ENCODE measurements around the gene ZDHHC14.
"Not testable (repeated sequence)": the region's sequence is repeated elsewhere in the genome, so short reads cannot be mapped to it uniquely, and the experiment has no call there.

The ZDHHC14 gene

GRCh38 chr6:157557559-157557958, 176.6 kb downstream of the ZDHHC14 start:
- peak; percentile 33 for DNase-seq

GRCh38 chr6:157558049-157558448, 177.1 kb downstream of the ZDHHC14 start:
- no peak for DNase-seq

DNA sequence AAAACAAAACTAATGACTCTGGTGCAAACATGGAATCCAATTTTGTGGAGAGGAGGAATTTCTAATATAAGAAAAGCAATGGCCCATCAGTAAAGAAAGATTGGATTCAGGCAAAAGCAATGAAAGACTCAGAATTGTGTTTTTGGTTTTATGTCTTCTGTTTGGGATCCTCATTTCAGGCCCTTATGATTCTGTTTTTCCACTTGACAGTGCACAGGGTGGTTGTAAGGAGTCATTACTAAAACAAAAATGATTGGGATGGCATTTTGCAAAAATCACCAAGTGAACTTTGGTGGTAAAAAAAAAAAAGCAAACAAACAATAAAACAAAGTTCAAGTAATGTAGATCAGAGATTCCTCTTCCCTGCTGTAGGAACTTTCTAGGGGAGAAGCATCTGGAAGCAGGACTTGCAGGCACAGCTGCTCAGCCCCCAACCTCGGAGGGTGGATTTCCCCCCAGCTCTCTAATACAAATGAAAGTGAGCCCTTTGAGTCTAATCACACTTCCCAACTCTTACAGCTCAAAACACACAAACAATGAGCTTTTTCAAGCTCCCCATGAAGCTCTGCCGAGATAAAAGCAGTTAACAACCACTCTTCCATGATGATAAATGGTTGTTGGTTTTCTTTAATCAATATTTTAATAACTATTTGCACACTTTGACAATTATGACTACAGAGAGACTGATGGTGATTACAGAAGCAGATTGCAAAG, 177.7 kb downstream of the ZDHHC14 start:
- DNase-seq = no peak

- no peak for DNase-seq
Measured at GRCh38 chr6:157559201-157559756, 178.3 kb downstream of the ZDHHC14 start.

DNA sequence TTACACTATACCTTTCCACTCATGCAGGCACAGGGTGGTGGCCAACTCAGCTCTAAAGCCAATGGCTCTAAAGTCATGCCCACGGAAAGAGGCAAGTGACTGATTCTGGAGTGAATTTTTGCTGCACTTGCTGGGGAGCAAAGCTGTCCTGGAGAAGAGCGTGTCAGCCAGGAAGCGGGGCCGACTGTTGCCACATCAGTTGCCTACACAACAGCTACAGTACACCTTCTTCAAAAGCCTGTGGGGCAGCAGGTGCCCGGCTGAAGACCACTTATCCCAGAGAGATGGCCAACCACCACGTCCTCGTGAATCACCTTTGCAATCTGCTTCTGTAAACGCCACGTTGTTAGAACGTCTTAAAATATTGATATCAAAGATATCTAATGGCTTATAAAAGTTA, 179.1 kb downstream of the ZDHHC14 start:
- DNase-seq = not testable (repeated sequence)

DNA sequence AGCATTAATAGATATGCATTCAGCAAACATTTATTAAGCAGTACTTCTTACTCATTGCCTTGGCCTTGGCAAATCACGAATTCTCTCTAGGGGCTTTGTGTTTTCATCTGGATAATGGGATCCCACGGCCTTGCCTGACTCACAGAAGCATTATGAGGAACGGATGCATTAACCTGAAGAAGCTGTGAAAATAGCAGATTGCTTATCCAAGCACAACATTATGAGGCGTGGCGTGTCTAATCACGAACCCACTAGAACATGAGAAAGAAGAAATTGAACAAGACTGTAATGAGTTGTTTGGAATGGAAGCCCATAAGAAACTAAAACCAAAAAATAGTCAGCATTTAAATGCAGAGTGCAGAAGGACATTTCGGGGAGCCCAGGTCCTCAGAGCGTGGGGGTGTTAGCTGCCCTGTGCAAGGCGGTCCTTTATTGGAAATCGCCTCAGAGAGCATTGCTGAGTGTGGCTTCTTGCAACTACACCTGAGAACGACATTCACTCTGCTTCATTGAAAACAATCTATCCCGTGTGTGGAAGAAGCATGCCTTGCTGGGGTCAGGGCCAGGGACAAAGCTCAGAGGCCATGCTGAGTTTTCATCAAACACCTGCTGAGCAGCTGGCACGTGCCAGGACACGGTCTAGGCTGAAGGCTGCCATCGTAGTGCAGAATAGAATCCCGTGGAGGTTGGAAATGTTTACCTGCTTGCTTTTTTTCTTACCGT, 179.9 kb downstream of the ZDHHC14 start:
- DNase-seq = no peak

GRCh38 chr6:157561414-157561790, 180.4 kb downstream of the ZDHHC14 start:
- no peak for DNase-seq

DNA sequence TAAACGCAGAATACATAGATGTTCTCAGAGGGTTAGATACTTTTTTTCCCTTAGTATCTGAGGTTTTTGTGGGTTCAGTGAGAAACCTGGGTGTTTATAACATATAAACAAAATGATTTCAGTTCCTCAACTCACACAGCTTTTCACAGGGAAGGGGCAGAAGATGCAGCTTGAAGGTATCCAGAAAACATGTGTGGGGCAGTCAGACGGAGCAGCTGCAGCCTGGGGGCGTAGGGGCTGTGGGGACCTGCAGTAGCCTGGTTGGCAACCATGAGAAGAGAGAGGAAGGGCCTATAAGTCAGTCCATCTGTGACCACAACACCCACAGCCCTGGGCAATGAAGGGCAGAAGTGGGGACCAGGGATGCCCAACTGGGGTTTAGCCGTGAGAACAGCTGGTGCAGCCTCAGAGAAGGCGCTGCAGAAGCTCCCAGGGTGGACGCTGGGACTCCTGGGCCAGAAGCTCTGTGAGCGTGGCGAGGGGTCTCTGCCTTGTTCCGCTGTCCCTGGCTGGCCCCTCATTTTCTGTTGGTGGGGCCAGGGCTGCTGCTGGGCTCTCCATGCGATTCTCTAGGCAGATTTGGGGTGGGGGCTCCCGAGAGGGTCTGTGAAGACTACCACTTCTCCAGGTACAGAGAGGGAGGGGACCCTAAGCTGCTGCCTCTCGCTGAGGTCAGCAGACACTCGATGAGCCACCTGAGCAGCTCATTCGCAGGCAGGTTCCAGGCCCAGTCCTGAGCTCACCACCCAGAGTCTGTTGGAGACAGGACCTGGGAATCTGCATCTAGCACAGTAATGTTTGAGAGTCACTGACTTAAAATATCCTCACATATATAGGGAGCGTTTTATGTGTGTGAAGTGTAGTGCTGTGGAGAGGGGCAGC, 181.2 kb downstream of the ZDHHC14 start:
- DNase-seq = no peak

- no peak for DNase-seq
Measured at GRCh38 chr6:157562997-157563396, 182.0 kb downstream of the ZDHHC14 start.

DNA sequence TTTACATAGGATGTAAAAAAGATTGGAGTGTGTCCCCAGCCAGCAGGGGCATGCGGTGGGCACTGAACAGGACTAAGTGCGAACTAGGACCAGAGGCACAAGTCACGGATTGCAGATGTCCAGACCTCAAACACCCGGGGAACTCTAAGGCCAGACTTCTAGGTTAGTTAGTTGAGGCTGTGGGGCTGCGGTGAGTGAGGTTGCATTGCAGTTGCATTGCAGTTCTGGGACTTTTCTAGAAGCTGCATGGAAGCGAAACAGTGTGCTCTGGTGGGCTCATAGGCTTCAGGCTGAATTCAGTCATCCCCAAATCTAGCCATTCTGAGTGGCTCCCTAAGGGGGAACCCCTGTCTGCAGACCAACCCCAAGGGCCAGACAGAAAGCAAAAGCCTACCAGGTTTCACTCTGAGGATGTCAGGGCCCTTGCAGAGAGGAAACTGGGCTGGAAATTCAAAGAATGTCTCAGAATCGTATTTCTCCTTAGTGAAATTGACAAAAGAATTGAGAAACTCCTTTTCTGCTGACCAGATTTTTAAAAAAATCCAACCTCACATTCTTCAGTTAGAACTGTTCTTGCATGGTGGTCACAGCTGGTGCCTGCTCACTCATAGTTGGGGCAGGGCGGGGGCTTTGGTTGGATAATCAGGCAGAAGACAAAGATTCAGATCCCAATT, 182.8 kb downstream of the ZDHHC14 start:
- no peak for DNase-seq

- no peak for DNase-seq
Measured at GRCh38 chr6:157568702-157569101, 187.7 kb downstream of the ZDHHC14 start.

GRCh38 chr6:157569543-157569942, 188.6 kb downstream of the ZDHHC14 start:
- no peak for DNase-seq

GRCh38 chr6:157570104-157570503, 189.1 kb downstream of the ZDHHC14 start:
- DNase-seq = no peak

- no peak for DNase-seq
Measured at GRCh38 chr6:157570752-157571151, 189.8 kb downstream of the ZDHHC14 start.

DNA sequence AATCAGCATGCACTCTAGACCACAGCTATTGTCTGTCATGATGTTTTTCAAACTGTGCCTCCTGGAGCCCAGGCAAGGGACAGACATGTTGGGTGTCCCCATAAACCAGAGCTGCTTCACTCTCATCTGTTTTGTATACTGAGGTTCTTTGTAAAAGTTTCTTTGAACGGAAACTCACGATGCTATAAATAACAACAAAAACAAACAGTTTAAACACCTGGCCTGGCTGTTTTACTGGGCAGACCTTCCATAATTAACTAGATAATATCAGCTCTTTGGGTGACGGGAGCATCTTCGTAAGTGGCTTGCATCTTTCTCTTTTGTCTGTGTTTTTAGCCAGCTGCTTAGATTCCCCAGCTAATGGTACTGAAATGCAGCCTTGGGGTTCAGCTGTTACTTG, 190.3 kb downstream of the ZDHHC14 start:
- DNase-seq = no peak

DNA sequence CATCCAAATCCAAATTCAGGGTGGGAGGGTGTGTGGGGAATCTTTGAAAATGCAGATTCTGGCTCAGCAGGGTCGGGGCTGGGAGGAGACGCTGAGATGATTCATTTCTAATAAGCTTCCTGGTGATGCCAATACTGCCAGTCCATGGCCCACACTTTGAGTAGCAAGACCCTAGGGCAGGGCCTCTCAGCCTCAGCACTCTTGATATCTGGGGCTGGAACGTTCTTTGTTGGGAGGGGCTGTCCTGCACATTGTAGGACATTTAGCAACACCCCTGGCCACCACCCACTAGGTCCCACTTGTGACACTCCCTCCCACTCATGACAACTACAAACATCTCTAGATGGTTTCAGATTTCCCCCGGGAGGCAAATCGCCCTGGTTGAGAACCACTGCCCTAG, 191.0 kb downstream of the ZDHHC14 start:
- DNase-seq = no peak

- no peak for DNase-seq
Measured at GRCh38 chr6:157574851-157575424, 193.9 kb downstream of the ZDHHC14 start.

GRCh38 chr6:157575436-157576145, 194.6 kb downstream of the ZDHHC14 start:
- no peak for DNase-seq

GRCh38 chr6:157576991-157577390, 196.0 kb downstream of the ZDHHC14 start:
- not testable (repeated sequence) for DNase-seq

DNA sequence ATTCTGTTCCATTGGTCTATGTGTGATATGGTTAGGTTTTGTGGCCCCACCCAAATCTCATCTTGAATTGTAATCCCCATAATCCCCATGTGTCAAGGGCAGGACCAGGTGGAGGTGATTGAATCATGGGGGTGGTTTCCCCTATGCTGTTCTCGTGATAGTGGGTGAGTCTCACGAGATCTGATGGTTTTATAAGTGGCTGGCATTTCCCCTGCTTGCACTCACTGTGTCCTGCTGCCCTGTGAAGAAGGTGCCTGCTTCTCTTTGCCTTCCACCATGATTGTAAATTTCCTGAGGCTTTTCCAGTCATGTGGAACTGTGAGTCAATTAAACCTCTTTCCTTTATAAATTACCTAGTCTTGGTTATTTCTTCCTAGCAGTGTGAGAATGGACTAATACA, 197.5 kb downstream of the ZDHHC14 start:
- DNase-seq = not testable (repeated sequence)

- no peak for DNase-seq
Measured at GRCh38 chr6:157579467-157580031, 198.6 kb downstream of the ZDHHC14 start.

All from GDM1 (cell line).